OCI-LY7 (cell line): ENCODE data around the gene CFAP97. TPM values are rescaled to one million over a fixed set of nuclear protein-coding genes. Genes with fewer than 3 reads are reported as not detected.

ENCODE experiments used
- BruUV-seq: library from RNA; stranded (reverse); fragments of 400-500 nt; replicated peaks from 2 replicates; lab custom pipeline; 2021; lab: Mats Ljungman, UMichigan
- CTCF ChIA-PET: fragments of 300-600 bp; sonication (Branson Sonifier 250); formaldehyde crosslinking; loops from one replicate; lab custom pipeline; 2022; ENCODE audit warnings: antibody characterized with exemption; ENCODE audit not compliant: unreplicated experiment; lab: Charles Lee
- POLR2A ChIA-PET: fragments of 300-600 bp; sonication (Branson Sonifier 250); formaldehyde crosslinking; loops from one replicate; lab custom pipeline; 2022; ENCODE audit warnings: antibody characterized with exemption; lab: Charles Lee
- DNase-seq: peaks from one replicate; pipeline ENCODE4 v3.0.0-alpha.2; 2015; ENCODE audit warnings: low spot score
- H2AFZ ChIP-seq: fragments of 200-600 bp; sonication (generic), shearing (Covaris generic); 2 replicates; pipeline ENCODE4 v1.6.1; 2014; ENCODE audit warnings: mild to moderate bottlenecking, antibody characterized with exemption, low read length, moderate library complexity
- H3K27ac ChIP-seq: fragments of 200-600 bp; sonication (generic); 2 replicates; pipeline ENCODE4 v1.5.1; 2014; ENCODE audit warnings: mixed run types, low read depth, mild to moderate bottlenecking, moderate library complexity, low read length, inconsistent platforms; ENCODE audit not compliant: poor library complexity, severe bottlenecking
- H3K36me3 ChIP-seq: fragments of 200-600 bp; sonication (generic); 2 replicates; pipeline ENCODE4 v1.6.1; 2014; ENCODE audit warnings: mild to moderate bottlenecking, antibody characterized with exemption, low read length, moderate library complexity, mixed read lengths; ENCODE audit not compliant: insufficient read depth
- H3K4me1 ChIP-seq: fragments of 200-600 bp; sonication (generic); 2 replicates; pipeline ENCODE4 v1.5.1; 2014; ENCODE audit warnings: mild to moderate bottlenecking, low read length; ENCODE audit not compliant: insufficient read depth, poor library complexity, severe bottlenecking
- H3K4me2 ChIP-seq: fragments of 200-600 bp; sonication (generic); 2 replicates; pipeline ENCODE4 v1.6.1; 2014; ENCODE audit warnings: mild to moderate bottlenecking, low read length
- H3K4me3 ChIP-seq: fragments of 200-600 bp; sonication (generic); 2 replicates; pipeline ENCODE4 v1.5.1; 2014; ENCODE audit warnings: mild to moderate bottlenecking, low read depth, low read length; ENCODE audit not compliant: poor library complexity, severe bottlenecking
- H3K79me2 ChIP-seq: fragments of 200-600 bp; sonication (generic); 2 replicates; pipeline ENCODE4 v1.6.1; 2016; ENCODE audit warnings: low read depth, mild to moderate bottlenecking, low read length, moderate library complexity, mixed read lengths; ENCODE audit not compliant: insufficient read depth
- H3K9me2 ChIP-seq: fragments of 200-600 bp; sonication (generic); 2 replicates; pipeline ENCODE4 v1.6.1; 2016; ENCODE audit warnings: mild to moderate bottlenecking, low read length, mixed read lengths; ENCODE audit not compliant: insufficient read depth
- H3K9me3 ChIP-seq: fragments of 200-600 bp; sonication (generic); 2 replicates; pipeline ENCODE4 v1.6.1; 2014; ENCODE audit warnings: mild to moderate bottlenecking, mixed run types, low read length, mixed read lengths
- H4K20me1 ChIP-seq: fragments of 200-600 bp; sonication (generic); 2 replicates; pipeline ENCODE4 v1.6.1; 2014; ENCODE audit warnings: mild to moderate bottlenecking, antibody characterized with exemption, low read length, moderate library complexity, mixed read lengths; ENCODE audit not compliant: insufficient read depth
- CTCF ChIP-seq: fragments of 200-600 bp; sonication (generic); conservative IDR thresholded peaks from 2 replicates; pipeline ENCODE4 v1.5.1; 2014; ENCODE audit warnings: mild to moderate bottlenecking, antibody characterized with exemption, low read length, moderate library complexity, mixed read lengths
- EZH2phosphoT487 ChIP-seq: fragments of 200-600 bp; sonication (generic); IDR thresholded peaks from 2 replicates; pipeline ENCODE4 v1.6.1; 2018; ENCODE audit warnings: low read depth, borderline replicate concordance, mild to moderate bottlenecking, mixed run types, antibody characterized with exemption, low read length, moderate library complexity, mixed read lengths
- intact Hi-C: fragments of 100-400 bp; cut with micrococcal nuclease; formaldehyde crosslinking; loops from one replicate; pipeline ENCODE4 v1.10.0; 2022; ENCODE audit not compliant: unreplicated experiment
- total RNA-seq, 2 experiments: library from RNA; depleted of rRNA in 1 of 2; stranded (reverse); fragments of >200 nt in 1 of 2; shearing (Covaris generic) in 1 of 2; gene quantifications; 2 replicates each; pipeline ENCODE4 v1.2.3, GENCODE V29; 2014 to 2022

CFAP97 gene
- total RNA-seq, 2 experiments from 2014 or later: 22.7 to 57.3 TPM

GRCh38 chr4:185196437-185196836, 7.4 kb downstream of the CFAP97 start:
- Histone ChIP-seq H2AFZ (no peak overlapping the region), H3K4me1 (peaks cover 4% of the 10 kb centered on the region), H4K20me1 (peaks cover 3% of the 10 kb centered on the region; the same call in 1 of the 2 replicates), H3K4me2 (no peak overlapping the region), H3K9me2 (no peaks in the 10 kb centered on the region), H3K4me3 (no peak overlapping the region), H3K27ac (no peak overlapping the region), H3K36me3 (peaks cover 25% of the 10 kb centered on the region; the same call in 1 of the 2 replicates), H3K9me3 (no peaks in the 10 kb centered on the region), H3K79me2 (peaks cover 16% of the 10 kb centered on the region; the same call in 1 of the 2 replicates)
- POLR2A ChIA-PET: interaction anchor here (0.6 to 1.6 kb wide), 9 partner anchors 8 to 186 kb away, joined by 3 to 5 read pairs (median 4); no protein-coding TSS in a partner anchor
- DNase-seq: no peak
- intact Hi-C loops: no loop called here
- no TSS peak for BruUV-seq
- TF ChIP-seq CTCF: no peak
- TF ChIP-seq EZH2phosphoT487: no peak
- CTCF ChIA-PET: interaction anchor here (1.3 kb wide), 1 partner anchor 11 kb away, joined by 5 read pairs; no protein-coding TSS in a partner anchor

- Histone ChIP-seq H3K4me2 (no peak overlapping the region), H3K4me3 (no peak overlapping the region), H3K79me2 (peaks cover 14% of the 10 kb centered on the region; the same call in 1 of the 2 replicates), H3K9me3 (no peaks in the 10 kb centered on the region), H3K36me3 (peaks cover 31% of the 10 kb centered on the region), H3K27ac (no peak overlapping the region), H3K9me2 (no peaks in the 10 kb centered on the region), H4K20me1 (peaks cover 3% of the 10 kb centered on the region; the same call in 1 of the 2 replicates), H3K4me1 (peaks cover 4% of the 10 kb centered on the region), H2AFZ (no peak overlapping the region)
- ChIA-PET CTCF (no interaction called here), POLR2A (no interaction called here)
- intact Hi-C loops: no loop called here
- no peak for TF ChIP-seq EZH2phosphoT487
- TF ChIP-seq CTCF: no peak
- DNase-seq: no peak
- BruUV-seq: no TSS peak
Measured at GRCh38 chr4:185194924-185195888, 8.6 kb downstream of the CFAP97 start.
